ENCODE results near the gene RAG2. TPM values are rescaled to one million over a fixed set of nuclear protein-coding genes. Genes with fewer than 3 reads are reported as not detected.

Gene RAG2
- total and polyA plus RNA-seq, 2 experiments from 2014 or later = not detected

DNA sequence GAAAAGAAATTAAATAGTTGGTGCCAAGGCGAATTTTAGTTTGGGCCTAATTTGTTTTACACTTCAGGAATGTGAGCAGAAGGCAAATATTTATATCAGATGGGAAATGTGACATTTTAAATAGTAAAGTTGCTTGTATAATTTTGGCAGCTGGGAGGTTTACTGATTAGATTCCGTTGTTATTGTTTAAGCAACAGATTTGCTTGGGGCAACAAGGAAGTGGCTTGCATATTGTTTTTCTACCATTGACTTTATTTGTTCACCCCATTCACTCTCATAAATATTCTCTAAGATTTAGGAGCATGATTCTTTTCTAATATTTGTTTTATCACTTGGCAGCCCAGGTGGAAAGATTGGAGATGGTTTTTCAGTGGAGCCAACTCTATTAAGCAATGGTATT, 40.5 kb upstream of the RAG2 start:
- no peaks in the 10 kb centered on the region for H3K4me1 ChIP-seq (ENCODE audit: insufficient read depth)
- no peak overlapping the region for H3K4me2 ChIP-seq
- H2AFZ ChIP-seq = no peak overlapping the region
- no peaks in the 10 kb centered on the region for H3K27me3 ChIP-seq (ENCODE audit: insufficient read depth)
- no peaks in the 10 kb centered on the region for H4K20me1 ChIP-seq (replicated peaks; ENCODE audit: insufficient read depth)
- no peaks in the 10 kb centered on the region; the same call in 1 of the 3 replicates for H3K36me3 Mint-ChIP-seq (ENCODE audit: low read depth)
- H3K4me3 ChIP-seq = no peak overlapping the region
- H3K27me3 Mint-ChIP-seq (ENCODE audit: insufficient read depth, low read depth, poor library complexity) = no peaks in the 10 kb centered on the region
- no peak overlapping the region for H3K27ac ChIP-seq (ENCODE audit: low read depth)
- H3K36me3 ChIP-seq (ENCODE audit: insufficient read depth) = no peaks in the 10 kb centered on the region
- DNase-seq (ENCODE audit: low spot score) = no peak
- no peaks in the 10 kb centered on the region for H3K9me2 ChIP-seq (ENCODE audit: insufficient read depth)
- peaks cover 9% of the 10 kb centered on the region; the same call in 1 of the 3 replicates for H3K9me3 Mint-ChIP-seq
- no peaks in the 10 kb centered on the region for H3F3A ChIP-seq (replicated peaks; ENCODE audit: low read depth)
- H3K4me3 Mint-ChIP-seq = no peak overlapping the region
- no peak overlapping the region for H3K27ac Mint-ChIP-seq
- ATAC-seq = no peak
- H3K79me2 ChIP-seq (replicated peaks; ENCODE audit: insufficient read depth) = no peaks in the 10 kb centered on the region
- TF ChIP-seq, protein P1, sequence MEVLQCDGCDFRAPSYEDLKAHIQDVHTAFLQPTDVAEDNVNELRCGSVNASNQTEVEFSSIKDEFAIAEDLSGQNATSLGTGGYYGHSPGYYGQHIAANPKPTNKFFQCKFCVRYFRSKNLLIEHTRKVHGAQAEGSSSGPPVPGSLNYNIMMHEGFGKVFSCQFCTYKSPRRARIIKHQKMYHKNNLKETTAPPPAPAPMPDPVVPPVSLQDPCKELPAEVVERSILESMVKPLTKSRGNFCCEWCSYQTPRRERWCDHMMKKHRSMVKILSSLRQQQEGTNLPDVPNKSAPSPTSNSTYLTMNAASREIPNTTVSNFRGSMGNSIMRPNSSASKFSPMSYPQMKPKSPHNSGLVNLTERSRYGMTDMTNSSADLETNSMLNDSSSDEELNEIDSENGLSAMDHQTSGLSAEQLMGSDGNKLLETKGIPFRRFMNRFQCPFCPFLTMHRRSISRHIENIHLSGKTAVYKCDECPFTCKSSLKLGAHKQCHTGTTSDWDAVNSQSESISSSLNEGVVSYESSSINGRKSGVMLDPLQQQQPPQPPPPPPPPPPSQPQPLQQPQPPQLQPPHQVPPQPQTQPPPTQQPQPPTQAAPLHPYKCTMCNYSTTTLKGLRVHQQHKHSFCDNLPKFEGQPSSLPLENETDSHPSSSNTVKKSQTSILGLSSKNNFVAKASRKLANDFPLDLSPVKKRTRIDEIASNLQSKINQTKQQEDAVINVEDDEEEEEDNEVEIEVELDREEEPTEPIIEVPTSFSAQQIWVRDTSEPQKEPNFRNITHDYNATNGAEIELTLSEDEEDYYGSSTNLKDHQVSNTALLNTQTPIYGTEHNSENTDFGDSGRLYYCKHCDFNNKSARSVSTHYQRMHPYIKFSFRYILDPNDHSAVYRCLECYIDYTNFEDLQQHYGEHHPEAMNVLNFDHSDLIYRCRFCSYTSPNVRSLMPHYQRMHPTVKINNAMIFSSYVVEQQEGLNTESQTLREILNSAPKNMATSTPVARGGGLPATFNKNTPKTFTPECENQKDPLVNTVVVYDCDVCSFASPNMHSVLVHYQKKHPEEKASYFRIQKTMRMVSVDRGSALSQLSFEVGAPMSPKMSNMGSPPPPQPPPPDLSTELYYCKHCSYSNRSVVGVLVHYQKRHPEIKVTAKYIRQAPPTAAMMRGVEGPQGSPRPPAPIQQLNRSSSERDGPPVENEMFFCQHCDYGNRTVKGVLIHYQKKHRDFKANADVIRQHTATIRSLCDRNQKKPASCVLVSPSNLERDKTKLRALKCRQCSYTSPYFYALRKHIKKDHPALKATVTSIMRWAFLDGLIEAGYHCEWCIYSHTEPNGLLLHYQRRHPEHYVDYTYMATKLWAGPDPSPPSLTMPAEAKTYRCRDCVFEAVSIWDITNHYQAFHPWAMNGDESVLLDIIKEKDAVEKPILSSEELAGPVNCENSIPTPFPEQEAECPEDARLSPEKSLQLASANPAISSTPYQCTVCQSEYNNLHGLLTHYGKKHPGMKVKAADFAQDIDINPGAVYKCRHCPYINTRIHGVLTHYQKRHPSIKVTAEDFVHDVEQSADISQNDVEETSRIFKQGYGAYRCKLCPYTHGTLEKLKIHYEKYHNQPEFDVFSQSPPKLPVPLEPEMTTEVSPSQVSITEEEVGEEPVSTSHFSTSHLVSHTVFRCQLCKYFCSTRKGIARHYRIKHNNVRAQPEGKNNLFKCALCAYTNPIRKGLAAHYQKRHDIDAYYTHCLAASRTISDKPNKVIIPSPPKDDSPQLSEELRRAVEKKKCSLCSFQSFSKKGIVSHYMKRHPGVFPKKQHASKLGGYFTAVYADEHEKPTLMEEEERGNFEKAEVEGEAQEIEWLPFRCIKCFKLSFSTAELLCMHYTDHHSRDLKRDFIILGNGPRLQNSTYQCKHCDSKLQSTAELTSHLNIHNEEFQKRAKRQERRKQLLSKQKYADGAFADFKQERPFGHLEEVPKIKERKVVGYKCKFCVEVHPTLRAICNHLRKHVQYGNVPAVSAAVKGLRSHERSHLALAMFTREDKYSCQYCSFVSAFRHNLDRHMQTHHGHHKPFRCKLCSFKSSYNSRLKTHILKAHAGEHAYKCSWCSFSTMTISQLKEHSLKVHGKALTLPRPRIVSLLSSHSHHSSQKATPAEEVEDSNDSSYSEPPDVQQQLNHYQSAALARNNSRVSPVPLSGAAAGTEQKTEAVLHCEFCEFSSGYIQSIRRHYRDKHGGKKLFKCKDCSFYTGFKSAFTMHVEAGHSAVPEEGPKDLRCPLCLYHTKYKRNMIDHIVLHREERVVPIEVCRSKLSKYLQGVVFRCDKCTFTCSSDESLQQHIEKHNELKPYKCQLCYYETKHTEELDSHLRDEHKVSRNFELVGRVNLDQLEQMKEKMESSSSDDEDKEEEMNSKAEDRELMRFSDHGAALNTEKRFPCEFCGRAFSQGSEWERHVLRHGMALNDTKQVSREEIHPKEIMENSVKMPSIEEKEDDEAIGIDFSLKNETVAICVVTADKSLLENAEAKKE (CRISPR knock-in tag; IDR thresholded peaks at IDR 0.05) = no peak
- no peak for TF ChIP-seq CREB1 (CRISPR knock-in tag; IDR thresholded peaks at IDR 0.05; ENCODE audit: low read depth)
- no peak for TF ChIP-seq ZNF331 (CRISPR knock-in tag; IDR thresholded peaks at IDR 0.05; ENCODE audit: low read depth)
- TF ChIP-seq, protein P2, sequence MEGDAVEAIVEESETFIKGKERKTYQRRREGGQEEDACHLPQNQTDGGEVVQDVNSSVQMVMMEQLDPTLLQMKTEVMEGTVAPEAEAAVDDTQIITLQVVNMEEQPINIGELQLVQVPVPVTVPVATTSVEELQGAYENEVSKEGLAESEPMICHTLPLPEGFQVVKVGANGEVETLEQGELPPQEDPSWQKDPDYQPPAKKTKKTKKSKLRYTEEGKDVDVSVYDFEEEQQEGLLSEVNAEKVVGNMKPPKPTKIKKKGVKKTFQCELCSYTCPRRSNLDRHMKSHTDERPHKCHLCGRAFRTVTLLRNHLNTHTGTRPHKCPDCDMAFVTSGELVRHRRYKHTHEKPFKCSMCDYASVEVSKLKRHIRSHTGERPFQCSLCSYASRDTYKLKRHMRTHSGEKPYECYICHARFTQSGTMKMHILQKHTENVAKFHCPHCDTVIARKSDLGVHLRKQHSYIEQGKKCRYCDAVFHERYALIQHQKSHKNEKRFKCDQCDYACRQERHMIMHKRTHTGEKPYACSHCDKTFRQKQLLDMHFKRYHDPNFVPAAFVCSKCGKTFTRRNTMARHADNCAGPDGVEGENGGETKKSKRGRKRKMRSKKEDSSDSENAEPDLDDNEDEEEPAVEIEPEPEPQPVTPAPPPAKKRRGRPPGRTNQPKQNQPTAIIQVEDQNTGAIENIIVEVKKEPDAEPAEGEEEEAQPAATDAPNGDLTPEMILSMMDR (conservative IDR thresholded peaks at IDR 0.05; ENCODE audit: low read depth in 2 of 2) = no peak
- no peak for TF ChIP-seq STAT1 (IDR thresholded peaks at IDR 0.05; ENCODE audit: unreplicated experiment)
- no peak for TF ChIP-seq EZH2 (IDR thresholded peaks at IDR 0.05; ENCODE audit: low read depth, unreplicated experiment)
- no peak for TF ChIP-seq EZH2phosphoT487 (IDR thresholded peaks at IDR 0.05; ENCODE audit: unreplicated experiment)
- no peak for TF ChIP-seq ZNF114 (CRISPR knock-in tag; IDR thresholded peaks at IDR 0.05)
- TF ChIP-seq NANOG (IDR thresholded peaks at IDR 0.05; ENCODE audit: borderline replicate concordance) = no peak
- no peak for TF ChIP-seq POLR2AphosphoS5 (IDR thresholded peaks at IDR 0.05; ENCODE audit: low read depth)
- TF ChIP-seq JUNB (IDR thresholded peaks at IDR 0.05; ENCODE audit: unreplicated experiment) = no peak
- no peak for TF ChIP-seq ETS1 (IDR thresholded peaks at IDR 0.05)
- TF ChIP-seq, protein P3, sequence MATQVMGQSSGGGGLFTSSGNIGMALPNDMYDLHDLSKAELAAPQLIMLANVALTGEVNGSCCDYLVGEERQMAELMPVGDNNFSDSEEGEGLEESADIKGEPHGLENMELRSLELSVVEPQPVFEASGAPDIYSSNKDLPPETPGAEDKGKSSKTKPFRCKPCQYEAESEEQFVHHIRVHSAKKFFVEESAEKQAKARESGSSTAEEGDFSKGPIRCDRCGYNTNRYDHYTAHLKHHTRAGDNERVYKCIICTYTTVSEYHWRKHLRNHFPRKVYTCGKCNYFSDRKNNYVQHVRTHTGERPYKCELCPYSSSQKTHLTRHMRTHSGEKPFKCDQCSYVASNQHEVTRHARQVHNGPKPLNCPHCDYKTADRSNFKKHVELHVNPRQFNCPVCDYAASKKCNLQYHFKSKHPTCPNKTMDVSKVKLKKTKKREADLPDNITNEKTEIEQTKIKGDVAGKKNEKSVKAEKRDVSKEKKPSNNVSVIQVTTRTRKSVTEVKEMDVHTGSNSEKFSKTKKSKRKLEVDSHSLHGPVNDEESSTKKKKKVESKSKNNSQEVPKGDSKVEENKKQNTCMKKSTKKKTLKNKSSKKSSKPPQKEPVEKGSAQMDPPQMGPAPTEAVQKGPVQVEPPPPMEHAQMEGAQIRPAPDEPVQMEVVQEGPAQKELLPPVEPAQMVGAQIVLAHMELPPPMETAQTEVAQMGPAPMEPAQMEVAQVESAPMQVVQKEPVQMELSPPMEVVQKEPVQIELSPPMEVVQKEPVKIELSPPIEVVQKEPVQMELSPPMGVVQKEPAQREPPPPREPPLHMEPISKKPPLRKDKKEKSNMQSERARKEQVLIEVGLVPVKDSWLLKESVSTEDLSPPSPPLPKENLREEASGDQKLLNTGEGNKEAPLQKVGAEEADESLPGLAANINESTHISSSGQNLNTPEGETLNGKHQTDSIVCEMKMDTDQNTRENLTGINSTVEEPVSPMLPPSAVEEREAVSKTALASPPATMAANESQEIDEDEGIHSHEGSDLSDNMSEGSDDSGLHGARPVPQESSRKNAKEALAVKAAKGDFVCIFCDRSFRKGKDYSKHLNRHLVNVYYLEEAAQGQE (IDR thresholded peaks at IDR 0.05; ENCODE audit: unreplicated experiment) = no peak
- no peaks in the 10 kb centered on the region for H3K4me1 Mint-ChIP-seq
